ACC112 (cell line): ENCODE results near the gene RNF6.

Source experiments
- H2AFZ ChIP-seq: fragments of 200-600 bp; sonication (generic); one replicate; pipeline ENCODE4 v1.6.0; 2017; ENCODE audit warnings: antibody characterized with exemption, low read length; ENCODE audit not compliant: unreplicated experiment
- H3K27ac ChIP-seq: fragments of 200-600 bp; sonication (generic); 2 replicates; pipeline ENCODE4 v1.5.1; 2014; ENCODE audit warnings: low read depth, mild to moderate bottlenecking, antibody characterized with exemption, low read length, moderate library complexity
- H3K27me3 ChIP-seq: fragments of 200-600 bp; sonication (generic); 2 replicates; pipeline ENCODE4 v1.6.1; 2014; ENCODE audit warnings: mild to moderate bottlenecking, antibody characterized with exemption, low read length, moderate library complexity, mixed read lengths; ENCODE audit not compliant: insufficient read depth
- H3K36me3 ChIP-seq: fragments of 200-600 bp; sonication (generic); 2 replicates; pipeline ENCODE4 v1.6.1; 2016; ENCODE audit warnings: mild to moderate bottlenecking, antibody characterized with exemption, low read length, moderate library complexity, mixed read lengths; ENCODE audit not compliant: insufficient read depth
- H3K4me1 ChIP-seq: fragments of 200-600 bp; sonication (generic); one replicate; pipeline ENCODE4 v1.6.1; 2016; ENCODE audit warnings: low read length, mixed read lengths; ENCODE audit not compliant: insufficient read depth, unreplicated experiment, control insufficient read depth
- H3K4me3 ChIP-seq: fragments of 200-600 bp; sonication (generic); 2 replicates; pipeline ENCODE4 v1.5.1; 2014; ENCODE audit warnings: mild to moderate bottlenecking, low read depth, low read length
- H3K79me2 ChIP-seq: fragments of 200-600 bp; sonication (generic); one replicate; pipeline ENCODE4 v1.6.0; 2016; ENCODE audit warnings: low read length; ENCODE audit not compliant: control insufficient read depth, unreplicated experiment, insufficient read depth

RNF6 gene

GRCh38 chr13:26221721-26222519, at the start of gene RNF6:
Gene RNF6, minus strand, starts transcription at chr13:26222314. Its CDS starts 2,665 bp downstream, at chr13:26219649.
- Histone ChIP-seq H3K36me3 (peaks cover 30% of the 10 kb centered on the region), H3K27ac (peak within 1 kb of the TSS; percentile 90), H3K27me3 (no peaks in the 10 kb centered on the region), H2AFZ (peak within 1 kb of the TSS; percentile 100), H3K4me1 (peaks cover 14% of the 10 kb centered on the region), H3K4me3 (peak within 1 kb of the TSS; percentile 87), H3K79me2 (peaks cover 24% of the 10 kb centered on the region)

- H3K27me3 ChIP-seq, result no peaks in the 10 kb centered on the region
- no peak overlapping the region for H2AFZ ChIP-seq
- H3K36me3 ChIP-seq, result no peaks in the 10 kb centered on the region
- H3K4me1 ChIP-seq, result no peaks in the 10 kb centered on the region
- H3K27ac ChIP-seq, result no peak overlapping the region
- no peak overlapping the region for H3K4me3 ChIP-seq
- H3K79me2 ChIP-seq, result peaks cover 58% of the 10 kb centered on the region
Observed at GRCh38 chr13:26270707-26271106, 48.6 kb upstream of the RNF6 start.

GRCh38 chr13:26266311-26266710, 44.2 kb upstream of the RNF6 start:
- H3K79me2 ChIP-seq, result peaks cover 79% of the 10 kb centered on the region
- H3K4me1 ChIP-seq, result no peaks in the 10 kb centered on the region
- no peak overlapping the region for H2AFZ ChIP-seq
- no peak overlapping the region for H3K27ac ChIP-seq
- H3K27me3 ChIP-seq, result no peaks in the 10 kb centered on the region
- no peak overlapping the region for H3K4me3 ChIP-seq
- H3K36me3 ChIP-seq, result no peaks in the 10 kb centered on the region

- no peaks in the 10 kb centered on the region for H3K27me3 ChIP-seq
- H3K27ac ChIP-seq, result no peak overlapping the region
- H2AFZ ChIP-seq, result no peak overlapping the region
- no peak overlapping the region for H3K4me3 ChIP-seq
- H3K4me1 ChIP-seq, result no peaks in the 10 kb centered on the region
- no peaks in the 10 kb centered on the region for H3K36me3 ChIP-seq
- peaks cover 89% of the 10 kb centered on the region for H3K79me2 ChIP-seq
Observed at GRCh38 chr13:26262156-26262555, 40.0 kb upstream of the RNF6 start.

- Histone ChIP-seq H3K4me1 (no peaks in the 10 kb centered on the region), H3K36me3 (no peaks in the 10 kb centered on the region), H3K27ac (no peak overlapping the region), H3K27me3 (no peaks in the 10 kb centered on the region), H2AFZ (no peak overlapping the region), H3K79me2 (peaks cover 89% of the 10 kb centered on the region), H3K4me3 (no peak overlapping the region)
Observed at GRCh38 chr13:26259634-26260033, 37.5 kb upstream of the RNF6 start.

- Histone ChIP-seq H3K4me1 (no peaks in the 10 kb centered on the region), H3K4me3 (no peak overlapping the region), H3K27ac (no peak overlapping the region), H3K36me3 (no peaks in the 10 kb centered on the region), H3K79me2 (peaks cover 72% of the 10 kb centered on the region), H3K27me3 (no peaks in the 10 kb centered on the region), H2AFZ (no peak overlapping the region)
Observed at GRCh38 chr13:26257049-26257448, 34.9 kb upstream of the RNF6 start.

GRCh38 chr13:26255691-26256277, 33.7 kb upstream of the RNF6 start:
- Histone ChIP-seq H3K27ac (no peak overlapping the region), H3K4me3 (peak overlapping the region; percentile 93), H3K36me3 (no peaks in the 10 kb centered on the region), H3K79me2 (peaks cover 59% of the 10 kb centered on the region), H3K4me1 (no peaks in the 10 kb centered on the region), H2AFZ (no peak overlapping the region), H3K27me3 (no peaks in the 10 kb centered on the region)

- H3K27me3 ChIP-seq, result peaks cover 3% of the 10 kb centered on the region; the same call in 1 of the 2 replicates
- peak overlapping the region; percentile 93 for H3K4me3 ChIP-seq
- no peaks in the 10 kb centered on the region for H3K4me1 ChIP-seq
- H3K27ac ChIP-seq, result peak overlapping the region; percentile 70; the same call in 1 of the 2 replicates
- H3K79me2 ChIP-seq, result peaks cover 53% of the 10 kb centered on the region
- H3K36me3 ChIP-seq, result no peaks in the 10 kb centered on the region
- H2AFZ ChIP-seq, result peak overlapping the region; percentile 99
Observed at GRCh38 chr13:26255115-26255514, 33.0 kb upstream of the RNF6 start.

- peaks cover 7% of the 10 kb centered on the region for H3K27me3 ChIP-seq
- peak overlapping the region; percentile 70; the same call in 1 of the 2 replicates for H3K27ac ChIP-seq
- H2AFZ ChIP-seq, result peak overlapping the region; percentile 99
- no peaks in the 10 kb centered on the region for H3K36me3 ChIP-seq
- H3K4me1 ChIP-seq, result no peaks in the 10 kb centered on the region
- peaks cover 48% of the 10 kb centered on the region for H3K79me2 ChIP-seq
- H3K4me3 ChIP-seq, result peak overlapping the region; percentile 93
Observed at GRCh38 chr13:26254583-26255111, 32.5 kb upstream of the RNF6 start.

GRCh38 chr13:26253787-26254582, 31.9 kb upstream of the RNF6 start, which contains the start of gene CDK8:
Gene CDK8, plus strand, starts transcription at chr13:26254129. Its CDS starts 513 bp downstream, at chr13:26254642.
- Histone ChIP-seq H3K36me3 (no peaks in the 10 kb centered on the region), H3K79me2 (peaks cover 43% of the 10 kb centered on the region), H3K4me3 (peak within 1 kb of the TSS; percentile 93), H3K27ac (peak within 1 kb of the TSS; percentile 70), H2AFZ (peak within 1 kb of the TSS; percentile 99), H3K27me3 (peaks cover 14% of the 10 kb centered on the region), H3K4me1 (no peaks in the 10 kb centered on the region)
